ENCODE data around the gene URB1. TPM values are rescaled to one million over a fixed set of nuclear protein-coding genes. Genes with fewer than 3 reads are reported as not detected.

The URB1 gene
- total RNA-seq, 1 experiment from 2014 or later, result 18.1 TPM

GRCh38 chr21:32426066-32426465, 33.3 kb upstream of the URB1 start:
- Histone ChIP-seq H3K27me3 (ENCODE audit: control insufficient read depth, insufficient read depth, low read length) (no peaks in the 10 kb centered on the region), H3K4me3 (ENCODE audit: low read depth in 2 of 2, low read length in 2 of 2) (no peak overlapping the region), H3K36me3 (ENCODE audit: control insufficient read depth, insufficient read depth, low read length) (no peaks in the 10 kb centered on the region), H3K27ac (ENCODE audit: low read length) (no peak overlapping the region), H3K9me3 (ENCODE audit: control insufficient read depth, insufficient read depth, low read depth, low read length) (no peaks in the 10 kb centered on the region), H3K4me1 (ENCODE audit: control insufficient read depth, insufficient read depth, low read length) (no peaks in the 10 kb centered on the region)
- no peak for DNase-seq (ENCODE audit: low read depth, low spot score)
- BruUV-seq (replicated peaks), result no TSS peak
- intact Hi-C loops (cut with micrococcal nuclease; ENCODE audit: unreplicated experiment), result no loop called here
- in situ Hi-C loops (cut with HindIII; ENCODE audit: low pct_unique_long_range_greater_than_20kb, low sequenced_read_pairs), result no loop called here
- POLR2A ChIA-PET, result no interaction called here
- no peak for ATAC-seq
- 0 out of 2 replicates have a peak, but pooled peaks have one; percentile 4 for TF ChIP-seq CTCF (IDR thresholded peaks at IDR 0.05)
- TF ChIP-seq TCF7L2 (IDR thresholded peaks at IDR 0.05; ENCODE audit: low read depth, low read length), result no peak
- TF ChIP-seq POLR2AphosphoS5 (IDR thresholded peaks at IDR 0.05; ENCODE audit: low read depth, low read length), result no peak
- CTCF ChIA-PET, result no interaction called here

DNA sequence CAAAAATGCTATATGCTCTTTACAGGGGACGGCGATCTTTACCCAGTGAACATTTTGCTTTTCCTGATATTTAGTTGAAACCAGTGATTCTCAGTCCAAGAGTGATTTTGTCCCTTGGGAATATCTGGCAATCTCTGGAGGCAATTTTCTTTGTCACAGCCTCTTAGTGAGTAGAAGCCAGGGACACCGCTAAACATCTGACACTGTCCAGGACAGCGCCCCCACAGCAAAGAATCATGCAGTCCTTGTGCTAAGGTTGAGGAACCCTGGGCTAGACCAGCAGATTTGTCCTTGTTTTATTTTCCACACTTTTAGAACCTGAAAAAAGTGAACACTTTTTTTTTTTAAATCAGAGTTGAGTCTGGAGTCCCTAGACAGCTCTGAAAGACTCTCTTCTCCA, 32.8 kb upstream of the URB1 start:
- H3K27ac ChIP-seq (ENCODE audit: low read length), result no peak overlapping the region
- H3K9me3 ChIP-seq (ENCODE audit: control insufficient read depth, insufficient read depth, low read depth, low read length), result no peaks in the 10 kb centered on the region
- DNase-seq (ENCODE audit: low read depth, low spot score) (no peak), ATAC-seq (no peak)
- no peaks in the 10 kb centered on the region for H3K36me3 ChIP-seq (ENCODE audit: control insufficient read depth, insufficient read depth, low read length)
- POLR2A ChIA-PET, result no interaction called here
- H3K27me3 ChIP-seq (ENCODE audit: control insufficient read depth, insufficient read depth, low read length), result no peaks in the 10 kb centered on the region
- intact Hi-C loops (cut with micrococcal nuclease; ENCODE audit: unreplicated experiment) (no loop called here), in situ Hi-C loops (cut with HindIII; ENCODE audit: low pct_unique_long_range_greater_than_20kb, low sequenced_read_pairs) (no loop called here)
- CTCF ChIA-PET, result no interaction called here
- BruUV-seq (replicated peaks), result no TSS peak
- no peak overlapping the region for H3K4me3 ChIP-seq (ENCODE audit: low read depth in 2 of 2, low read length in 2 of 2)
- no peaks in the 10 kb centered on the region for H3K4me1 ChIP-seq (ENCODE audit: control insufficient read depth, insufficient read depth, low read length)
- TF ChIP-seq CTCF (IDR thresholded peaks at IDR 0.05) (peak; percentile 33), POLR2AphosphoS5 (IDR thresholded peaks at IDR 0.05; ENCODE audit: low read depth, low read length) (no peak)

DNA sequence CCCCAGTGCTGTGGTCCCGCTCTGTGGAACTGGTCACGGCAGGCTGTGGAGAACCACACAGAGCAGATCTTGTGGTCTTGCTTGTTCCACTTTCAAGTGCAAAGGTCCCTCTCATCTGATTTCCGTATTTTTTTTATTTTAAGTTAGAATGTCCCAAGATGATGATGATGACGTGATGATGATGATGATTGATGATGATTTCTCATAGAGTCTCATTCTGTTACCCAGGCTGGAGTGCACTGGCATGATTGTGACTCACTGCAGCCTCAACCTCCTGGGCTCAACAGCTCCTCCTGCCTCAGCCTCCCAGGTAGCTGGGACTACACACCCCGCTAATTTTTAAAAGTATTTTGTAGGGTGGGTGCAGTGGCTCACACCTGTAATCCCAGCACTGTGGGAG, 31.9 kb upstream of the URB1 start:
- no peak overlapping the region for H3K4me3 ChIP-seq (ENCODE audit: low read depth in 2 of 2, low read length in 2 of 2)
- H3K4me1 ChIP-seq (ENCODE audit: control insufficient read depth, insufficient read depth, low read length), result no peaks in the 10 kb centered on the region
- DNase-seq (ENCODE audit: low read depth, low spot score) (no peak), ATAC-seq (no peak)
- CTCF ChIA-PET, result no interaction called here
- intact Hi-C loops (cut with micrococcal nuclease; ENCODE audit: unreplicated experiment) (no loop called here), in situ Hi-C loops (cut with HindIII; ENCODE audit: low pct_unique_long_range_greater_than_20kb, low sequenced_read_pairs) (no loop called here)
- H3K27me3 ChIP-seq (ENCODE audit: control insufficient read depth, insufficient read depth, low read length), result no peaks in the 10 kb centered on the region
- H3K9me3 ChIP-seq (ENCODE audit: control insufficient read depth, insufficient read depth, low read depth, low read length), result no peaks in the 10 kb centered on the region
- BruUV-seq (replicated peaks), result no TSS peak
- no peak for TF ChIP-seq REST (IDR thresholded peaks at IDR 0.05; ENCODE audit: insufficient read depth in 1 of 2, low read depth in 2 of 2, low read length in 1 of 2)
- TF ChIP-seq SIN3A (IDR thresholded peaks at IDR 0.05; ENCODE audit: borderline replicate concordance, insufficient read depth, low read depth, low read length), result no peak
- no peak for TF ChIP-seq POLR2AphosphoS5 (IDR thresholded peaks at IDR 0.05; ENCODE audit: low read depth, low read length)
- no peak for TF ChIP-seq CTCF (IDR thresholded peaks at IDR 0.05)
- no peak for TF ChIP-seq TCF7L2 (IDR thresholded peaks at IDR 0.05; ENCODE audit: low read depth, low read length)
- H3K36me3 ChIP-seq (ENCODE audit: control insufficient read depth, insufficient read depth, low read length), result no peaks in the 10 kb centered on the region
- POLR2A ChIA-PET, result interaction anchor here (0.7 kb wide), 1 partner anchor 188 kb away, joined by 17 read pairs; no protein-coding TSS in a partner anchor
- no peak overlapping the region for H3K27ac ChIP-seq (ENCODE audit: low read length)
